ENCODE results near the gene LRRC8B. TPM values are rescaled to one million over a fixed set of nuclear protein-coding genes. Genes with fewer than 3 reads are reported as not detected.
"Not testable (repeated sequence)": the region's sequence is repeated elsewhere in the genome, so short reads cannot be mapped to it uniquely, and the experiment has no call there.

The LRRC8B gene
- total RNA-seq, 1 experiment from 2014 or later = 10.0 TPM

- DNase-seq (ENCODE audit: low spot score); in situ Hi-C loops (cut with HindIII; ENCODE audit: low sequenced_read_pairs): not testable (repeated sequence)
These were observed 2.7 kb upstream of the LRRC8B start for GRCh38 chr1:89521977-89522376.

DNA sequence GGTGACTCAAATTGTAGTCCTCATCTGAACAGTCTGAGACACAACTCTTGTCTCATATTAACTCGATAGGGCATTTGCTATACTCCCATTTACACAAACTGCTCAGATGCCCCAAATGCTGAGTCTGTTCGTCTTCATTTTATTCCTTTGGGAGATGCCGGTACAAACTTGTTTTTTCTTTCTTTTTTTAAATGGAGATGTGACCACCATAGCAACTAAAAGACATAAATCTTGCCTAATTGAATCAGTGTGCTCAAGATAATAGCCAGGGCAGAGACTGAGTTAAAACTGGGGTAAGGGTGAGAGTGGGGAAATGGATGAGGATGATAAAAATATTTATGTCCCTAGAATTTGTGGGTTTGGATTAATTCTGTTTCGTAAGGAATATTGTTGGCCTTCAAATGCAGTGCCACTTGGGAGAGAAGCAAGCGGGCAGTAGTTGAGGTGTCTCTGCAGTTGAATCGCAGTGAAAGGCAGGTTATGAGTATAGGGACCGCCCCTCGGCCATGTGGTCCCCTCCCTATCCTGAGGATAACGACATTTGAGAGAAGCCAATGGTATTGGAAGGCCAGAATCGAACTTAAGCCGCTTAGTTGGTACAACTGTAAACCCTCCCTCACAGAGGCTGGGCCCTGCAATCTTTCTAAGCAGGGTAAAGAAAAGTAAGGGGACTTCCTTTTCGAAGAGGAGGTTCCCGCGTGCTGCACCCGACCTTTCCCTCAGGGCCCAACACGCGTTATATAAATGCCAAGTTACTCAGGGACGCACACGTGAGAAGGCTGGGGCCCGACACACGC lies 859 bp upstream of the LRRC8B start:
- DNase-seq (ENCODE audit: low spot score) = peak; percentile 55
- in situ Hi-C loops (cut with HindIII; ENCODE audit: low sequenced_read_pairs) = no loop called here

DNA sequence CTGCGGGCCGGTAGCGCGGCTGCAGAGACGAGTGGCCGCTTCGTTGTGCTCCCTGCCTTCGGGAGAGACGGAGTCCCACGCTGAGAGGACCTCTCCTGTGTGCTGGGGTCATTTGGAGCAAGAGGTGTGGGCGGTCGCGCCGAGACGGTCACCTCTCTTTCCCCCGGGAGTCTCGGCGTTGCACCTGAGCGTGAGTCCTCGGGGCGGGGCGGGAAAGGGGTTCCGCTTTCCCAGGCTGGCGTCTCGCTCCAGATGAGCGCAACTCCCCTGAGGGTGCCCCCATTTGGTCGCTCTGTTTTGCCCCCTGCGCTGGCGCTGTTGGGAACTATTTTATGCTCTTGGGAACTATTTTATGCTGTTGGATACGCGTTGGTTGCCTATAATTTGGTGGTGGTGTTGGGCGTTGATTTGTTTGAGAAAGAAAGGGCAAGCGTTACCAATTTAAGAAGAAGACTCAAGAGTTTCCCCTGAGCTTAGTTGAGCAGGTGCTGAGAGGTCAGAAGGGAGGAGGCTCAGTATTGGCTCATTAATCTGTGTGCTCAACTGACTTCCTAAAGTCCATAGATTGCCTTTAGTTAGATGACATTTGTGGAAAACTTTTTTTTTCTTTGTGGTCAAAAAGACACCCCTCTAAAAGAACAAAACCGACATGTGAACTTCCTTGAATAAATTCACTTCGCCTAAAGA lies 683 bp downstream of the LRRC8B start:
- in situ Hi-C loops (cut with HindIII; ENCODE audit: low sequenced_read_pairs) = no loop called here
- peak; percentile 21 for DNase-seq (ENCODE audit: low spot score)

DNA sequence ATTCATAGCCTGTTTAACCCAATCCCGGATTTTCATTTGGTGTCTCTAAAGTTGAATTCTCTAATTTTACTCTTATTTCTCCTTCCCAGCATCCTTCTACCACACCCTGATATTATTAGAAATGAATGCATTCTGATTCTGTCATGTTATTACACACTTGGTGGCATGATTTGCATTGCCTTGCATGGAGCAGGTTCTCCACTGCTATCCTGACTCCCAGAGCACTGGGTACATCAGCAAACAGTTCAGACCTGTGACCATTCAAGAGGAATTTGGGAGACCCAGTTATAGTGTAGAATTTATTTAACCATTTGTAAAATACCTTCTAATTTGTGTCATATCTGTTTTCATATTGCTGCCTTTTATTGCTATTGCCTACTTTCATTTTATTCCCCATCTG lies 2.6 kb downstream of the LRRC8B start:
- DNase-seq (ENCODE audit: low spot score) = no peak
- in situ Hi-C loops (cut with HindIII; ENCODE audit: low sequenced_read_pairs) = no loop called here

DNA sequence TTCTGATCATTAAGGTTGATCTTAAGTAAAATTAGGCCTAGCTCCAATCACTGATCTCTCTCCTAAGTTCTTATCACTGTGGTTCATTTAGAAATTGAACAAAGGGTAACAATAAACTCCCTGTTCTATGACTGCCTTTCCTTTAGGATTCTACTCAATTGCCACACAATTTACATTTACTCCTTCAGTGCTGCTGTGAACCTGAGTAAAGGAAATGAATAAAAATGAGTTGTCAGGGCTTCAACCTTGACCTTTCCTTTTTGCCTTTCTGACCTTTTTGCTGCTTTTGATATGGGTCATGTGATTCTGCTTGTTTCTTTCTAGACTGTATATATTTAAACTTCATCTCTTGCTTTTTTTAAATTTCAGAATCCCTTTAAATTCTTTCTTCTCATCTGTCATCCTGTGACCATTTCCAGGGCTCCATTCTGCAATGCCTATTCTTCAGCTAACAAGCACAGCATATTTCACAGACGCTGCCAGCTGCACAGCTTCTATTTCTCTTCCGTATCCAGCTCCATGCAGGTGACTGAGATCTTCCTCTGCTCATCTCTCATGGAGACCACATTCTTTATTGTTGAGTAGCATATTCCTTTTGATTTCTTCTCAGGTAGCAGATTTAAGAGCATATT lies 3.2 kb downstream of the LRRC8B start:
- DNase-seq (ENCODE audit: low spot score) = no peak
- in situ Hi-C loops (cut with HindIII; ENCODE audit: low sequenced_read_pairs) = no loop called here

DNA sequence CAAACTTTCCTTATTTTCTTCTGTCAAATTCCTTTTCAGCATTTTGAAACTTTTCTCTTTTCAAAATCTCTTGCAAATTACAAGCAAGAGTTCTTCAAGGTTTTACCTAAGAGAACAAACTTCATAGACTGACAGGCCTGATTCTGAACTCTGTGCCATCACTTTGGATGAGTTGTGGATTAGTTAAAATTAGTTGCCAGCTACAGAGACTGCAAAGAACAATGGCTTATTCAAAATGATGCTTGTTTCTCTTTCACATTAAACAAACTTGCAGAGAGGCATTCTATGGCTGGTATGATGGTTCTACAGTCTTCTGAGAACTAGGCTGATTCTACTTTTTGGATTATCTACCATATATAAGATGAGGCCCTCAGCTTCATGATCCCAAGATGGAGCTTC lies 3.8 kb downstream of the LRRC8B start:
- in situ Hi-C loops (cut with HindIII; ENCODE audit: low sequenced_read_pairs) = no loop called here
- no peak for DNase-seq (ENCODE audit: low spot score)

DNA sequence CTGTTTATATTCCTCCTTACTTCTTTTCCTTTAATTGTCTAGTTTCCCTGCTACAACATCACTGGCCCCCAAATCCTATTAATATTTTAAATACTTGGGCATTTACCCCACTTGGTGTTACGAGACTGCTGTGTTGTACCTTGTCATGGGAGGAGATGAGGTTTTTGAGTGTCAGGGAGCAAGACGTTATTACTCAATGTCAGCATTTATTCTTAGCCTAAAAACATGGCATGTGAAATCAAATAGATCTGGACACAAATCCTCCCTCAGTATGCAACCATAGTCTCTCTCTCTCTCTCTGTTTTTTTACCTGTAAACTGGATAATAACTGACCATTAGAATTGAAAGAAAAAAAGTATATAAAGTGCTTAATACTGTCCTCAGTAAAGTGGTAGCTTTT lies 4.6 kb downstream of the LRRC8B start:
- in situ Hi-C loops (cut with HindIII; ENCODE audit: low sequenced_read_pairs) = no loop called here
- no peak for DNase-seq (ENCODE audit: low spot score)

DNA sequence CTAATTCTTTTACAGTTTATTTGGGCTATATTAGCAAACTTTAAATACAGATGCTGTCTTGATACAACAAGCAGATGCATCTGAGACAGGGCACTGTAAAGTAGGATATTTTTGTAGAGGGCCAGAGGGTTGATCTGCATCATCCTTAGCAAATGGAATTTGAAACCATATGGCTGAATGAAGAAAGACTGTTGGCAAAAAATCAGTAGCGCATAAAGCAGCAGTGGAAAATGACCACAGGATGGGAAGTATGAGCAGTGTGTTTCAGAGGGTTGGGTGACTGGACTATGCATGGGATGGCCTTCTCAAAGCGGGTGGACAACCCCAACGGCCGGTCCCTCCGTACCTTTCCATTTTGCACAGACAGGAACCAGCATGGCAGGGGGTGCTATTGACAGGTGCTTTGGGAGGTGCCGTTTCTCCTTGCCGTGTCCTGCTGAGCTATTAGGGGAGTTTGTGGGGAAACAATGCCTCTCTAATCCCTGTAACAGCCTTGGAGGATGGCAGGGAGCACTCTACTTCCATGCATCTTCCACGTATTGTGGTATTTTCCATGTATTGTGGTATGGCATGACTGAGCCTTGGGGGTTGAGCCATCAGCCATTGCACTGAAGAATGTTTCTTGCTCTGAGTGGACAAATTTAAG lies 5.9 kb downstream of the LRRC8B start:
- in situ Hi-C loops (cut with HindIII; ENCODE audit: low sequenced_read_pairs) = no loop called here
- no peak for DNase-seq (ENCODE audit: low spot score)

DNA sequence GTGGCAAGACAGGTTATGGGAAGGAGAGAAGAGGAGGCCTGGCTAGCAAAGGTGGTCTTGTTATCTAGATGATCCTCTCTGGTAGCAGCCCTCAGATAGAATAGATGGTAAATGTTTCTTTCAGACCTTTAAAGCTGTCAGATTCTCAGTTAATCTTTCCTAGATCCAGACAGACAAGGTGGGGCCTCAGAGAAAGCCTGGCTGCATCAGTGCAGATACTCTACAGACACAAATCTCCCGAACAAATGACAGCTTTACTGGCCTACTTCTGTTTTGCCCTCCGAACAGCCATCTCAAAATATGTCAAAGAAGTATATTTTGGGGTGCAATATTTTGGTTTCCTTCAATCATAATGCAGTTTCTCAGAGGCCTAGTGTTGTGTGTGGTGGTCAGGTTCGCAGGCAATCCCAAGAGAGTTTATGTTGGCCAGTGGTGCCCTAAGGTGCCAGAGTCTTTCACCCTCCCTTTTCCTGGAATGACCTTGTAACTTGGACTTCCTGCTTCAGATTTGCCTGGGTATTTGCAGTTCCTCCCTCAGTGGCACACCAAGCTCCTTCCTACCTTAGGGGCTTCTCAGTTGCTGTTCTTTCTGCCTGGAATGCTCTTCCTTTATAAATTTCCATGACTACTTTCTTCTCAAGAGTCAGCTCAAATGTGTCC lies 7.0 kb downstream of the LRRC8B start:
- in situ Hi-C loops (cut with HindIII; ENCODE audit: low sequenced_read_pairs) = no loop called here
- DNase-seq (ENCODE audit: low spot score) = no peak

- in situ Hi-C loops (cut with HindIII; ENCODE audit: low sequenced_read_pairs) = no loop called here
- DNase-seq (ENCODE audit: low spot score) = no peak
These were observed 7.6 kb downstream of the LRRC8B start for GRCh38 chr1:89532228-89532627.

DNA sequence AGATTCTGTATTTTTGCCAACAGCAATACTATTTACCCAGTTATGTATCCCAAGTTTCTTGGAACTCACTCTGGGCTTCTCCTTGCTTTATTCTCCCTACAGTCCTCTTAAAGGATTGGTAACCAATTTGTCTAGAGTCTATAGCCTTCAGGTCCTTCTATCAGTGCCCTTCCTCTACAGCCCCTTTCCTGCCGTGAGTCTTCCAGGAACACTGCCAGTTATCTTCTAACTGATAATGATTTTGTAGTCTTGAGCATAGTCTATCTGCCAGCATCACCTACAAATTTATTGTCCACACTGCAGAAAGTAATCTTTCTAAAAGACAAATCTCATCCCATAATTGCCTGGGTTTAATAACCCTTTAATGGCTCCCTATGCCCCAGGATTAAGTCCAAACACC lies 8.2 kb downstream of the LRRC8B start:
- in situ Hi-C loops (cut with HindIII; ENCODE audit: low sequenced_read_pairs) = no loop called here
- no peak for DNase-seq (ENCODE audit: low spot score)

GRCh38 chr1:89535537-89535936 lies 10.9 kb downstream of the LRRC8B start:
- DNase-seq (ENCODE audit: low spot score) = no peak
- in situ Hi-C loops (cut with HindIII; ENCODE audit: low sequenced_read_pairs) = no loop called here

- DNase-seq (ENCODE audit: low spot score) = no peak
- in situ Hi-C loops (cut with HindIII; ENCODE audit: low sequenced_read_pairs) = no loop called here
These were observed 12.1 kb downstream of the LRRC8B start for GRCh38 chr1:89536555-89537341.

GRCh38 chr1:89538361-89538760 lies 13.7 kb downstream of the LRRC8B start:
- in situ Hi-C loops (cut with HindIII; ENCODE audit: low sequenced_read_pairs) = no loop called here
- DNase-seq (ENCODE audit: low spot score) = no peak

DNA sequence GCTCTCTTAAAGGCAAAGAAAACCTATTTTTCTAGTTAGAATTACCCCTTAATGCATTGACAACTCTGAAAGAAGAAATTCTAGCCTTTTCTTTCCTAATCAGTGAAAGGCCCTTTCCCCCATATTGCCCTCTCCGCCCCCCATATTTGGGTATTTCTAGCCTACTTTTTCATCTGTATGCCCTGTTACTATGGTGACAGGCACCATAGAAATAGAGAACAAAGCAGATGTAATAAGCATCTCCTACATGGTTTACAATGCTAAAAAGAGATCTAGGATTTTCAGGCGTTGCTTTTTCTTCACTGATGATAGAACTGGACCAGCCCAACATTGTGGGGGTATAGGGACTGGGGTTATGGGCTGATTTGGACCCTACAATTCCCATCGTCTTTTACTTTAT lies 14.5 kb downstream of the LRRC8B start:
- no peak for DNase-seq (ENCODE audit: low spot score)
- in situ Hi-C loops (cut with HindIII; ENCODE audit: low sequenced_read_pairs) = no loop called here

DNA sequence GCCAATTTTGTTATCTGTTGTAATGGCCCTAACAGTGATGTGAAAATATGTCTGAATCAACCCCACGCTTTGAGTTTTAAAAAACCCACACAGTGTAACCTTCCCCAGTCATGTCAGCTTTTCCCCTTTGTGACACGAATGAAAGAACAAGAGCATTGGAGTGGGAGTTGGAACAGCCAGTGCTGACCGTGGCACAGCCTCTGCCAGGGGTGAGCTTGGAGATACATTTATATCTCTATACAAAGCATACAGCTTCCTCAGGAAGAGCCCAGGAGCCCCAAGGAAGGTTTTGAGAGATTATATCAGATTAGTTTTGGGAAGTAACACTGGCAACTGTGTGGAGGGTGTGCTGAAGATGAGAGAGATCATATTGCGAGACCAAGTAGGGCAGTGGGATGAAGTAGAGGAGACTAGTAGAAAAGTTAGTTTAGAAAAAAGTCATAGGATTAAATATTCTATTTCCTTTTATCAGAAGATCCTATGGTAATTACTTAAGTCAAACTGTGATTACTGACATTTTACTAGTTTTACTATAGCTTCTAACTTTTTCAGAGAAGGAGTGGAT lies 15.9 kb downstream of the LRRC8B start:
- no peak for DNase-seq (ENCODE audit: low spot score)
- in situ Hi-C loops (cut with HindIII; ENCODE audit: low sequenced_read_pairs) = no loop called here

DNA sequence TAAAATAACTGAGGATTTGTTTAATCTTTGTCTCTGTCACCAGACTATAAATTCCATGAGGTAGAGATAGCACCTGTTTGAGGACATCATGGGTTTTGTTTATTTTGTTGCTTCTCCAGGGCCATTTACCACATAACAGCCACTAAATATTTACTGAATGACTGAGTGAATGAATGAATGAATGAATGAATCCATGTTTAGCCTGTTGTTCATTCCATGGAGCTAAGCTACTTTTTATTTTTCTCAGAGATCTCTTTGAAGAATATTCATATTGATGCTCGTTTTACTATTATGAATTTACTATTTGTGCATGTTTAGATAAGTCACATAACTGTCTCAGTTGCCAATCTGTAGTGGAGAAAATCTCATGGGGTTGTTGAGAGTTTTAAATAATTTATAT lies 17.7 kb downstream of the LRRC8B start:
- DNase-seq (ENCODE audit: low spot score) = no peak
- in situ Hi-C loops (cut with HindIII; ENCODE audit: low sequenced_read_pairs) = no loop called here

GRCh38 chr1:89543632-89544031 lies 19.0 kb downstream of the LRRC8B start:
- in situ Hi-C loops (cut with HindIII; ENCODE audit: low sequenced_read_pairs); DNase-seq (ENCODE audit: low spot score): not testable (repeated sequence)
